Activated CD8-positive, alpha-beta T cell treated with anti-CD3 and anti-CD28 coated beads for 36 hours (primary cell): ENCODE data around the gene CAPZA1. TPM values are rescaled to one million over a fixed set of nuclear protein-coding genes. Genes with fewer than 3 reads are reported as not detected.
"Not testable (repeated sequence)": the region's sequence is repeated elsewhere in the genome, so short reads cannot be mapped to it uniquely, and the experiment has no call there.

Source experiments
- ATAC-seq: fragments of 200-7000 bp; cut with Tn5 transposase; one replicate; pipeline ENCODE4 v1.10.0; 2021; ENCODE audit warnings: mild to moderate bottlenecking, moderate library complexity
- CTCF ChIA-PET: fragments of 350-600 bp; sonication (Branson Sonifier 250); formaldehyde crosslinking; loops from one replicate; lab custom pipeline; 2021; ENCODE audit warnings: antibody characterized with exemption; lab: Charles Lee
- POLR2A ChIA-PET: fragments of 350-600 bp; sonication (Branson Sonifier 250); formaldehyde crosslinking; loops from one replicate; lab custom pipeline; 2021; ENCODE audit warnings: antibody characterized with exemption; lab: Charles Lee
- DNase-seq: peaks from one replicate; pipeline ENCODE4 v3.0.0-alpha.2; 2020
- H3K27ac Mint-ChIP-seq: one replicate; pipeline ENCODE4 v1.8.0; 2021; ENCODE audit warnings: mild to moderate bottlenecking, mixed read lengths
- H3K27me3 Mint-ChIP-seq: one replicate; pipeline ENCODE4 v1.8.0; 2021; ENCODE audit warnings: mixed read lengths
- H3K36me3 Mint-ChIP-seq: one replicate; pipeline ENCODE4 v1.8.0; 2021; ENCODE audit warnings: low read depth, mixed read lengths
- H3K4me1 Mint-ChIP-seq: one replicate; pipeline ENCODE4 v1.8.0; 2021; ENCODE audit warnings: low read depth, mixed read lengths
- H3K4me3 Mint-ChIP-seq: one replicate; pipeline ENCODE4 v1.8.0; 2021; ENCODE audit warnings: mild to moderate bottlenecking, moderate library complexity, mixed read lengths
- H3K9me3 Mint-ChIP-seq: one replicate; pipeline ENCODE4 v1.8.0; 2021; ENCODE audit warnings: mixed read lengths
- intact Hi-C: fragments of 100-400 bp; cut with micrococcal nuclease; formaldehyde crosslinking; loops from one replicate; pipeline ENCODE4 v1.10.0; 2022
- total RNA-seq, 2 experiments: library from RNA; stranded (reverse); gene quantifications; one replicate each; pipeline ENCODE4 v1.2.3, GENCODE V29; 2021
- TF ChIP-seq, protein P1 (sequence below): fragments of 200-600 bp; IDR thresholded peaks from one replicate; pipeline ENCODE4 v1.8.0; 2022; ENCODE audit warnings: antibody characterized with exemption, mild to moderate bottlenecking

Gene CAPZA1
- total RNA-seq, 2 experiments from 2014 or later, result 220 to 230 TPM

DNA sequence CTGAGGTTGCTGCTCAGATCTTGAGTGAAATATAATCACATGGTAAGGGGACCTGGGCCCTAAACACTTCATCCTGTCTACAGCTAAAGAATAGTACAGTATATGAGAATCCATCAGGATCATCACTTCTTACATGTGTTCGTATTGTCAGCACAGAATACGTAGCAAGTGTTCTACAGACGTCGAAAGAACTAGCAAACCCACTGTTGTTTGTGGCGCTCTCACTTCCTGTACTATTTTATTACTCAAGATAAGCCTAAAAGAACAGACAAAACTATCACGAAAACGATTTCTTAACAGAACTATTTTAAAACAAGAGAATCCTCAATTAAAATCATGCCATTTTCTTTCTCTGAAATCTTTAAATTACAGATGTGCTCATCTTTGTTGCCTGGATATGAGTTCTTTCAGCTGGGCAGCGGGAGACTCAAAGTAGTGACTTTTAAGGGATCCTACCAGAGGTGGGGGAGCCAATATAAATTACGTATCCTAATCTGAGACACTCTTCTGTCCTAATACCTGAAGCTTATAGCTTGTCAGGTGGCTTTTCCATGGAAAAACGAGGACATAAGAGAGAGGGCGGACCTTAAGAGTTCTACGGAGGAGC, 1.4 kb upstream of the CAPZA1 start:
- TF ChIP-seq, protein P1, sequence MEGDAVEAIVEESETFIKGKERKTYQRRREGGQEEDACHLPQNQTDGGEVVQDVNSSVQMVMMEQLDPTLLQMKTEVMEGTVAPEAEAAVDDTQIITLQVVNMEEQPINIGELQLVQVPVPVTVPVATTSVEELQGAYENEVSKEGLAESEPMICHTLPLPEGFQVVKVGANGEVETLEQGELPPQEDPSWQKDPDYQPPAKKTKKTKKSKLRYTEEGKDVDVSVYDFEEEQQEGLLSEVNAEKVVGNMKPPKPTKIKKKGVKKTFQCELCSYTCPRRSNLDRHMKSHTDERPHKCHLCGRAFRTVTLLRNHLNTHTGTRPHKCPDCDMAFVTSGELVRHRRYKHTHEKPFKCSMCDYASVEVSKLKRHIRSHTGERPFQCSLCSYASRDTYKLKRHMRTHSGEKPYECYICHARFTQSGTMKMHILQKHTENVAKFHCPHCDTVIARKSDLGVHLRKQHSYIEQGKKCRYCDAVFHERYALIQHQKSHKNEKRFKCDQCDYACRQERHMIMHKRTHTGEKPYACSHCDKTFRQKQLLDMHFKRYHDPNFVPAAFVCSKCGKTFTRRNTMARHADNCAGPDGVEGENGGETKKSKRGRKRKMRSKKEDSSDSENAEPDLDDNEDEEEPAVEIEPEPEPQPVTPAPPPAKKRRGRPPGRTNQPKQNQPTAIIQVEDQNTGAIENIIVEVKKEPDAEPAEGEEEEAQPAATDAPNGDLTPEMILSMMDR, result no peak
- Mint-ChIP-seq H3K4me1 (peaks cover 20% of the 10 kb centered on the region), H3K27me3 (no peaks in the 10 kb centered on the region), H3K36me3 (peaks cover 37% of the 10 kb centered on the region), H3K4me3 (peak overlapping the region; percentile 99), H3K27ac (peak overlapping the region; percentile 100), H3K9me3 (no peaks in the 10 kb centered on the region)
- ChIA-PET POLR2A (interaction anchor here (0.9 to 6.8 kb wide), 14 partner anchors 10 to 335 kb away, joined by 3 to 50 read pairs (median 5); partner anchors contain the start of genes MOV10 and WNT2B), CTCF (interaction anchor here (1.0 to 3.2 kb wide), 8 partner anchors 17 to 249 kb away, joined by 3 to 12 read pairs (median 4); partner anchors contain the start of genes MOV10 and RHOC)
- ATAC-seq (peak; percentile 17), DNase-seq (peak; percentile 44)
- intact Hi-C loops, result loop anchor here (10.0 kb wide), 2 partner anchors 87 to 113 kb away; partner anchors contain the start of genes RHOC and WNT2B

DNA sequence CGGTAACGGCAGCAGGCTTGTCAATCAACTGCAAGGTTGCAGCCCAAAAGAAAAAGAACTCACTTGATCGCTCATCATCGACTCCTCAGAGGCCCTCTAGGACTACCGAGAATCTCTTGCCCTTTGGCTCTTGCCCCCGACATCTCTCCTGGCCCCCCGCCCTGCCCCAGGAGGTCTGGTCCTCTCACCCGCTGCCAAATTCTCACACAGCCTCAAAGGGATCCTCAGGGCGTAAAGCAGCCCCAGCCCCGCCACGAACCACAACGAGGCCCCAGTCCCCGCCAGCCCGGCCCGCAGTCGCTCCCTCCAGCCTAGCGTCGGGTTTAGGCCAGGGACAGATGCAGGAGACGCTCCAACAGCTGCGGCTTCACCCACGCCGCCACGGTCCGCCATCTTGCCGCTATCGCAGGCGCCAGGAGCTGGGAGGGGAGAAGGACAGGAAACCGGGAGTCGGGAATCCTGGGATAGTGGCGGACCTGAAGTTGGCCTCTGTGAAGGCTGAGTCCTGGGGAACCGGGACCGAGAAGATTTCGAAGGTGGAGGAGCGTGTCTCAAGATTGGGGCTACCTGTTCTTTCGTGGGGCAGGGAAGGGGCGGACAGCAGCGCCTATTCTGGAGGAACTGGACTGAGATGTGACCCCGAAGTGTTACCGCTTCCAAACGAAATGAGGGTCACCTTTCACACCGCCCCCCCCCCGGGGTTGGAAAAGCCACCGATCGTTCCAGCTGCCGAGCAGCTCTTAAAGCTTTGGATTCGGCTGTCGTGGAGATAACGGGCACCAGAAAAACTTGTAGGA, 713 bp upstream of the CAPZA1 start, which contains the start of gene ST7L:
Gene ST7L, minus strand, starts transcription at position 421 of the 797 bp plus-strand sequence. Its CDS starts 28 bp downstream, at position 393.
- peaks cover 22% of the 10 kb centered on the region for H3K4me1 Mint-ChIP-seq
- H3K36me3 Mint-ChIP-seq, result peaks cover 36% of the 10 kb centered on the region

DNA sequence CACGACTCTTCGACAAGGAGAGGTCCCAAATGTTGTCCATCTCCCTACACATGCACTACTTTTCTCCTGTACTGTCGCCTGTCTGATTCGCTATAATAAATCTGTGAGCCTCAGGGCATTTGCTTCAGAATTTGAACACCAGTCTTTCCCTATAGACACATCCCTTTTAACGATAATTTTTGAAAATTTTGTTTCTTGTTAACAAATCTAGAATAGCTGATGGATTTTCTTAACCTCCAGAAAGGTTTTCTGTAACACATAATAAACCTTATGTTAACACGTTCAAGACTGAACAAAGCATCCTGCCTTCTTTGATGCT, 704 bp downstream of the CAPZA1 start:
- H3K36me3 Mint-ChIP-seq, result peaks cover 47% of the 10 kb centered on the region
- POLR2A ChIA-PET, result interaction anchor here (1.3 to 6.8 kb wide), 8 partner anchors 10 to 118 kb away, joined by 3 to 50 read pairs (median 8); partner anchors contain the start of genes MOV10 and PPM1J
- no peaks in the 10 kb centered on the region for H3K27me3 Mint-ChIP-seq
- CTCF ChIA-PET, result no interaction called here
- H3K27ac Mint-ChIP-seq, result peak overlapping the region; percentile 100
- intact Hi-C loops, result loop anchor here (5.0 kb wide), 1 partner anchor 52 kb away; the partner anchor contains the start of gene MOV10
- peaks cover 35% of the 10 kb centered on the region for H3K4me1 Mint-ChIP-seq
- no peaks in the 10 kb centered on the region for H3K9me3 Mint-ChIP-seq
- DNase-seq (no peak), ATAC-seq (no peak)
- H3K4me3 Mint-ChIP-seq, result peak overlapping the region; percentile 99
- TF ChIP-seq, protein P1, result no peak

More for the DNA sequence above, 713 bp upstream of the CAPZA1 start, which contains the start of gene ST7L:
- peak; percentile 70 for DNase-seq
- peak; percentile 18 for ATAC-seq
- Mint-ChIP-seq H3K9me3 (no peaks in the 10 kb centered on the region), H3K27me3 (no peaks in the 10 kb centered on the region), H3K27ac (peak within 1 kb of the TSS; percentile 100), H3K4me3 (peak within 1 kb of the TSS; percentile 99)
- intact Hi-C loops, result loop anchor here (10.0 kb wide), 2 partner anchors 86 to 114 kb away; partner anchors contain the start of genes RHOC and WNT2B
- TF ChIP-seq, protein P1, result no peak
- POLR2A ChIA-PET, result interaction anchor here (0.7 to 6.8 kb wide), 15 partner anchors 12 to 334 kb away, joined by 3 to 50 read pairs (median 5); partner anchors contain the start of genes MOV10, PPM1J and WNT2B
- CTCF ChIA-PET, result interaction anchor here (0.7 to 3.2 kb wide), 9 partner anchors 17 to 1363 kb away, joined by 3 to 12 read pairs (median 4); partner anchors contain the start of genes MOV10 and RHOC

DNA sequence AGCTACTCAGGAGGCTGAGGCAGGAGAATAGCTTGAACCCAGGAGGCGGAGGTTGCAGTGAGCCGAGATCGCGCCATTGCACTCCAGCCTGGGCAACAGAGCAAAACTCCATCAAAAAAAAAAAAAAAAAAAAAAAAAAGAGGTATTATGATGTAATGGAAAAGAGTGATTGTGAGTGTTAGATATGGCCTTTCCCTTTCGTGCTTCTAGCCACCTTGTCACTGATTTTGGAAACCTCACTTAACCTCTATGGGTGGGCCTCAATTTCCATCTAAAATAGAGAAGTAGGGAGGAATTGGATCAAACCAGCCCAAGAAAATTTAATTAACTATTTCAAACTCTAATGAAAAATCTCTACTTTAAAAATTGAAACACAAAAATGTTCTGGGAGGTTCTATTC, 4.9 kb downstream of the CAPZA1 start:
- ATAC-seq, H3K27me3 Mint-ChIP-seq, H3K9me3 Mint-ChIP-seq, CTCF ChIA-PET, POLR2A ChIA-PET, DNase-seq: not testable (repeated sequence)
- peaks cover 76% of the 10 kb centered on the region for H3K36me3 Mint-ChIP-seq
- peaks cover 67% of the 10 kb centered on the region for H3K4me1 Mint-ChIP-seq
- peak overlapping the region; percentile 80 for H3K27ac Mint-ChIP-seq
- intact Hi-C loops, result loop anchor here (5.0 kb wide), 1 partner anchor 48 kb away; the partner anchor contains the start of gene MOV10
- peak overlapping the region; percentile 36 for H3K4me3 Mint-ChIP-seq

DNA sequence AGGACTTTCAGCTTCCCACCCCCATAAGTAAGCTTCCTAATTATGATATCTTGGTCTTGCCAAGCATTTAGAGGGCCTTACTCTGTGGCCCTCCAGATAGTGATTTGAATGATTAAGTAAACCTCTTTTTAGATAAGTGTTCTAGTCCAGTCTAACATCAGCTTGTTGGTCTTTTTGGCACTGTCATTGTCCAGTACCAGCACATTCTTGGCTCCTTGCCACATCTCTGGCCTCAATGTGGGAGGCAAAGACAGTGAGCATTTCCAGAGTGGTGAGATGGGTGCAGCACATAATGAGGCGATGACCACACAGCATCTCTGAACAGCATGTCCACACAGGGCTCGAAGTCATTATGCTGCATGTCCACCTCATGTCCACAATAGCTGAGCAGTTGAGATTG, 6.1 kb downstream of the CAPZA1 start:
- TF ChIP-seq, protein P1, result no peak
- H3K4me3 Mint-ChIP-seq, result no peak overlapping the region
- DNase-seq (no peak), ATAC-seq (no peak)
- H3K4me1 Mint-ChIP-seq, result peaks cover 73% of the 10 kb centered on the region
- H3K27ac Mint-ChIP-seq, result peak overlapping the region; percentile 80
- intact Hi-C loops, result no loop called here
- CTCF ChIA-PET, result interaction anchor here (0.8 to 1.0 kb wide), 2 partner anchors 50 to 70 kb away, joined by 3 read pairs; no protein-coding TSS in a partner anchor
- H3K36me3 Mint-ChIP-seq, result peaks cover 74% of the 10 kb centered on the region
- H3K9me3 Mint-ChIP-seq, result no peaks in the 10 kb centered on the region
- no peaks in the 10 kb centered on the region for H3K27me3 Mint-ChIP-seq
- POLR2A ChIA-PET, result interaction anchor here (1.3 to 1.4 kb wide), 2 partner anchors 18 to 47 kb away, joined by 3 read pairs; no protein-coding TSS in a partner anchor
